Muscle of back (tissue), 11 donors: ENCODE data around the gene ACTR5. TPM values are rescaled to one million over a fixed set of nuclear protein-coding genes. Genes with fewer than 3 reads are reported as not detected.

ENCODE experiments used
- DNase-seq, 3 donors: peaks; one replicate each; pipeline versions ENCODE4 v3.0.0 to v3.0.0-alpha.2; 2013
- polyA plus RNA-seq, 10 donors: library from polyadenylated mRNA; unstranded; fragments of 120-200 nt; gene quantifications; one replicate each; pipeline ENCODE4 v1.2.1, GENCODE V29; 2013; ENCODE audit not compliant: insufficient read length in 10 of 10

Gene ACTR5
- polyA plus RNA-seq, 10 donors: 4.5 to 7.4 (median 5.9) TPM

- peak in 1 of 3 donors; percentile 35 for DNase-seq
Observed at GRCh38 chr20:38728191-38728781, 20.0 kb upstream of the ACTR5 start.

GRCh38 chr20:38728911-38729642, 19.2 kb upstream of the ACTR5 start:
- DNase-seq: peak in 1 of 3 donors; percentile 25

- DNase-seq: no peak
Observed at GRCh38 chr20:38729767-38730166, 18.5 kb upstream of the ACTR5 start.

GRCh38 chr20:38730167-38730988, 17.9 kb upstream of the ACTR5 start:
- DNase-seq: peak in 1 of 3 donors; percentile 28

GRCh38 chr20:38730989-38731737, 17.1 kb upstream of the ACTR5 start:
- peak; percentile 20 to 83 (median 59) for DNase-seq

GRCh38 chr20:38731738-38732113, 16.5 kb upstream of the ACTR5 start:
- no peak for DNase-seq

- no peak for DNase-seq
Observed at GRCh38 chr20:38732981-38733380, 15.3 kb upstream of the ACTR5 start.

GRCh38 chr20:38735172-38735571, 13.1 kb upstream of the ACTR5 start:
- DNase-seq: no peak

- no peak for DNase-seq
Observed at GRCh38 chr20:38737887-38738286, 10.4 kb upstream of the ACTR5 start.

GRCh38 chr20:38745757-38746156, 2.5 kb upstream of the ACTR5 start:
- no peak for DNase-seq

GRCh38 chr20:38747495-38748096, 664 bp upstream of the ACTR5 start:
- DNase-seq: no peak

GRCh38 chr20:38748861-38749149, 545 bp downstream of the ACTR5 start:
- DNase-seq: no peak

GRCh38 chr20:38751360-38751976, 3.2 kb downstream of the ACTR5 start:
- peak in 1 of 3 donors; percentile 38 for DNase-seq

- DNase-seq: no peak
Observed at GRCh38 chr20:38752029-38752428, 3.8 kb downstream of the ACTR5 start.

GRCh38 chr20:38754924-38755323, 6.7 kb downstream of the ACTR5 start:
- DNase-seq: no peak

GRCh38 chr20:38755324-38755910, 7.2 kb downstream of the ACTR5 start:
- peak in 1 of 3 donors; percentile 2 for DNase-seq

- no peak for DNase-seq
Observed at GRCh38 chr20:38757145-38757775, 9.0 kb downstream of the ACTR5 start.

- DNase-seq: no peak
Observed at GRCh38 chr20:38759106-38759505, 10.8 kb downstream of the ACTR5 start.

GRCh38 chr20:38760978-38761377, 12.7 kb downstream of the ACTR5 start:
- DNase-seq: no peak

GRCh38 chr20:38762174-38762573, 13.9 kb downstream of the ACTR5 start:
- DNase-seq: no peak
